ENCODE data around the gene GPX6.

GRCh38 chr6:28555136-28555535 lies 39.5 kb upstream of the GPX6 start:
- no peak for TF ChIP-seq SPI1 (IDR thresholded peaks at IDR 0.05; ENCODE audit: low read depth, low read length)
- no peak for TF ChIP-seq POLR2AphosphoS5 (IDR thresholded peaks at IDR 0.05; ENCODE audit: low read depth, low read length)
- no peak for TF ChIP-seq TAF1 (IDR thresholded peaks at IDR 0.05; ENCODE audit: low read depth, low read length)
- no peak for TF ChIP-seq POLR2A (IDR thresholded peaks at IDR 0.05; ENCODE audit: low read depth, low read length)
- no peak for TF ChIP-seq PAX5 (IDR thresholded peaks at IDR 0.05; ENCODE audit: insufficient read depth, low read length, severe bottlenecking)

Measured in GM12891 (cell line).